ENCODE measurements around the gene OBSCN.

OBSCN gene

GRCh38 chr1:228302086-228302485, 94.2 kb downstream of the OBSCN start:
- H3K27me3 ChIP-seq (ENCODE audit: control insufficient read depth in 2 of 2, insufficient read depth in 2 of 2, low read length in 2 of 2) = no peaks in the 10 kb centered on the region
- no peaks in the 10 kb centered on the region for H3K4me1 ChIP-seq (ENCODE audit: control insufficient read depth in 2 of 2, insufficient read depth in 2 of 2, low read length in 2 of 2)
- peaks cover 4 to 11% of the 10 kb centered on the region in 2 donors for H3K9me3 ChIP-seq (ENCODE audit: control insufficient read depth in 2 of 2, low read length in 2 of 2)
- no peak overlapping the region for H3K27ac ChIP-seq (ENCODE audit: low read depth in 2 of 2, low read length in 2 of 2)
- no peak overlapping the region for H3K9ac ChIP-seq (ENCODE audit: low read depth in 1 of 2, low read length in 2 of 2)
- H3K4me3 ChIP-seq (ENCODE audit: low read length in 2 of 2) = no peak overlapping the region
- H3K36me3 ChIP-seq (ENCODE audit: control insufficient read depth in 2 of 2, insufficient read depth in 2 of 2, low read length in 2 of 2) = no peaks in the 10 kb centered on the region

GRCh38 chr1:228303596-228303995, 95.8 kb downstream of the OBSCN start:
- Histone ChIP-seq H3K4me1 (ENCODE audit: control insufficient read depth in 2 of 2, insufficient read depth in 2 of 2, low read length in 2 of 2) (no peaks in the 10 kb centered on the region), H3K4me3 (ENCODE audit: low read length in 2 of 2) (no peak overlapping the region), H3K27ac (ENCODE audit: low read depth in 2 of 2, low read length in 2 of 2) (no peak overlapping the region), H3K27me3 (ENCODE audit: control insufficient read depth in 2 of 2, insufficient read depth in 2 of 2, low read length in 2 of 2) (no peaks in the 10 kb centered on the region), H3K36me3 (ENCODE audit: control insufficient read depth in 2 of 2, insufficient read depth in 2 of 2, low read length in 2 of 2) (no peaks in the 10 kb centered on the region), H3K9ac (ENCODE audit: low read depth in 1 of 2, low read length in 2 of 2) (no peak overlapping the region), H3K9me3 (ENCODE audit: control insufficient read depth in 2 of 2, low read length in 2 of 2) (peaks cover 4 to 11% of the 10 kb centered on the region in 2 donors)

GRCh38 chr1:228304225-228304624, 96.4 kb downstream of the OBSCN start:
- Histone ChIP-seq H3K27me3 (ENCODE audit: control insufficient read depth in 2 of 2, insufficient read depth in 2 of 2, low read length in 2 of 2) (no peaks in the 10 kb centered on the region), H3K36me3 (ENCODE audit: control insufficient read depth in 2 of 2, insufficient read depth in 2 of 2, low read length in 2 of 2) (no peaks in the 10 kb centered on the region), H3K27ac (ENCODE audit: low read depth in 2 of 2, low read length in 2 of 2) (no peak overlapping the region), H3K4me3 (ENCODE audit: low read length in 2 of 2) (no peak overlapping the region), H3K9ac (ENCODE audit: low read depth in 1 of 2, low read length in 2 of 2) (no peak overlapping the region), H3K4me1 (ENCODE audit: control insufficient read depth in 2 of 2, insufficient read depth in 2 of 2, low read length in 2 of 2) (no peaks in the 10 kb centered on the region), H3K9me3 (ENCODE audit: control insufficient read depth in 2 of 2, low read length in 2 of 2) (peaks cover 4 to 11% of the 10 kb centered on the region in 2 donors)

- Histone ChIP-seq H3K27ac (ENCODE audit: low read depth in 2 of 2, low read length in 2 of 2) (no peak overlapping the region), H3K27me3 (ENCODE audit: control insufficient read depth in 2 of 2, insufficient read depth in 2 of 2, low read length in 2 of 2) (no peaks in the 10 kb centered on the region), H3K9ac (ENCODE audit: low read depth in 1 of 2, low read length in 2 of 2) (no peak overlapping the region), H3K9me3 (ENCODE audit: control insufficient read depth in 2 of 2, low read length in 2 of 2) (peaks cover 4 to 11% of the 10 kb centered on the region in 2 donors), H3K4me3 (ENCODE audit: low read length in 2 of 2) (no peak overlapping the region), H3K4me1 (ENCODE audit: control insufficient read depth in 2 of 2, insufficient read depth in 2 of 2, low read length in 2 of 2) (no peaks in the 10 kb centered on the region), H3K36me3 (ENCODE audit: control insufficient read depth in 2 of 2, insufficient read depth in 2 of 2, low read length in 2 of 2) (no peaks in the 10 kb centered on the region)
These were observed 97.0 kb downstream of the OBSCN start for GRCh38 chr1:228304766-228305395.

- H3K4me1 ChIP-seq (ENCODE audit: control insufficient read depth in 2 of 2, insufficient read depth in 2 of 2, low read length in 2 of 2) = no peaks in the 10 kb centered on the region
- no peaks in the 10 kb centered on the region for H3K36me3 ChIP-seq (ENCODE audit: control insufficient read depth in 2 of 2, insufficient read depth in 2 of 2, low read length in 2 of 2)
- H3K9me3 ChIP-seq (ENCODE audit: control insufficient read depth in 2 of 2, low read length in 2 of 2) = peaks cover 4 to 11% of the 10 kb centered on the region in 2 donors
- H3K27me3 ChIP-seq (ENCODE audit: control insufficient read depth in 2 of 2, insufficient read depth in 2 of 2, low read length in 2 of 2) = no peaks in the 10 kb centered on the region
- H3K9ac ChIP-seq (ENCODE audit: low read depth in 1 of 2, low read length in 2 of 2) = no peak overlapping the region
- no peak overlapping the region for H3K27ac ChIP-seq (ENCODE audit: low read depth in 2 of 2, low read length in 2 of 2)
- no peak overlapping the region for H3K4me3 ChIP-seq (ENCODE audit: low read length in 2 of 2)
These were observed 97.9 kb downstream of the OBSCN start for GRCh38 chr1:228305721-228306152.

GRCh38 chr1:228306275-228307217, 98.7 kb downstream of the OBSCN start:
- no peak overlapping the region for H3K27ac ChIP-seq (ENCODE audit: low read depth in 2 of 2, low read length in 2 of 2)
- no peaks in the 10 kb centered on the region for H3K27me3 ChIP-seq (ENCODE audit: control insufficient read depth in 2 of 2, insufficient read depth in 2 of 2, low read length in 2 of 2)
- no peak overlapping the region for H3K4me3 ChIP-seq (ENCODE audit: low read length in 2 of 2)
- no peaks in the 10 kb centered on the region for H3K36me3 ChIP-seq (ENCODE audit: control insufficient read depth in 2 of 2, insufficient read depth in 2 of 2, low read length in 2 of 2)
- peaks cover 4 to 7% of the 10 kb centered on the region in 2 donors for H3K9me3 ChIP-seq (ENCODE audit: control insufficient read depth in 2 of 2, low read length in 2 of 2)
- no peaks in the 10 kb centered on the region for H3K4me1 ChIP-seq (ENCODE audit: control insufficient read depth in 2 of 2, insufficient read depth in 2 of 2, low read length in 2 of 2)
- no peak overlapping the region for H3K9ac ChIP-seq (ENCODE audit: low read depth in 1 of 2, low read length in 2 of 2)

- Histone ChIP-seq H3K9me3 (ENCODE audit: control insufficient read depth in 2 of 2, low read length in 2 of 2) (peaks cover 4 to 6% of the 10 kb centered on the region in 2 donors), H3K36me3 (ENCODE audit: control insufficient read depth in 2 of 2, insufficient read depth in 2 of 2, low read length in 2 of 2) (no peaks in the 10 kb centered on the region), H3K27ac (ENCODE audit: low read depth in 2 of 2, low read length in 2 of 2) (no peak overlapping the region), H3K4me1 (ENCODE audit: control insufficient read depth in 2 of 2, insufficient read depth in 2 of 2, low read length in 2 of 2) (no peaks in the 10 kb centered on the region), H3K4me3 (ENCODE audit: low read length in 2 of 2) (no peak overlapping the region), H3K27me3 (ENCODE audit: control insufficient read depth in 2 of 2, insufficient read depth in 2 of 2, low read length in 2 of 2) (no peaks in the 10 kb centered on the region), H3K9ac (ENCODE audit: low read depth in 1 of 2, low read length in 2 of 2) (no peak overlapping the region)
These were observed 99.6 kb downstream of the OBSCN start for GRCh38 chr1:228307218-228308023.

- Histone ChIP-seq H3K9me3 (ENCODE audit: control insufficient read depth in 2 of 2, low read length in 2 of 2) (peaks cover 0 to 4% of the 10 kb centered on the region in 2 donors), H3K4me1 (ENCODE audit: control insufficient read depth in 2 of 2, insufficient read depth in 2 of 2, low read length in 2 of 2) (no peaks in the 10 kb centered on the region), H3K36me3 (ENCODE audit: control insufficient read depth in 2 of 2, insufficient read depth in 2 of 2, low read length in 2 of 2) (no peaks in the 10 kb centered on the region), H3K27me3 (ENCODE audit: control insufficient read depth in 2 of 2, insufficient read depth in 2 of 2, low read length in 2 of 2) (no peaks in the 10 kb centered on the region), H3K4me3 (ENCODE audit: low read length in 2 of 2) (no peak overlapping the region), H3K27ac (ENCODE audit: low read depth in 2 of 2, low read length in 2 of 2) (no peak overlapping the region), H3K9ac (ENCODE audit: low read depth in 1 of 2, low read length in 2 of 2) (no peak overlapping the region)
These were observed 100.3 kb downstream of the OBSCN start for GRCh38 chr1:228308085-228308601.

- H3K27ac ChIP-seq (ENCODE audit: low read depth in 2 of 2, low read length in 2 of 2) = no peak overlapping the region
- no peak overlapping the region for H3K9ac ChIP-seq (ENCODE audit: low read depth in 1 of 2, low read length in 2 of 2)
- H3K4me3 ChIP-seq (ENCODE audit: low read length in 2 of 2) = no peak overlapping the region
- H3K9me3 ChIP-seq (ENCODE audit: control insufficient read depth in 2 of 2, low read length in 2 of 2) = peaks cover 0 to 4% of the 10 kb centered on the region in 2 donors
- no peaks in the 10 kb centered on the region for H3K27me3 ChIP-seq (ENCODE audit: control insufficient read depth in 2 of 2, insufficient read depth in 2 of 2, low read length in 2 of 2)
- H3K36me3 ChIP-seq (ENCODE audit: control insufficient read depth in 2 of 2, insufficient read depth in 2 of 2, low read length in 2 of 2) = no peaks in the 10 kb centered on the region
- H3K4me1 ChIP-seq (ENCODE audit: control insufficient read depth in 2 of 2, insufficient read depth in 2 of 2, low read length in 2 of 2) = no peaks in the 10 kb centered on the region
These were observed 100.9 kb downstream of the OBSCN start for GRCh38 chr1:228308628-228309325.

Data from mucosa of rectum (tissue), 2 donors.